Measurements from ENCODE around the gene FOXK1. TPM values are rescaled to one million over a fixed set of nuclear protein-coding genes. Genes with fewer than 3 reads are reported as not detected.
"Not testable (repeated sequence)": the region's sequence is repeated elsewhere in the genome, so short reads cannot be mapped to it uniquely, and the experiment has no call there.

The FOXK1 gene
- total and polyA plus RNA-seq, 7 donors = 1.8 to 47.1 (median 17.1) TPM

GRCh38 chr7:4683043-4683883, 1.2 kb downstream of the FOXK1 start:
- peak overlapping the region; percentile 76 to 98 (median 88) for H3K4me3 ChIP-seq
- H3K9me3 ChIP-seq = no peaks in the 10 kb centered on the region
- H3K36me3 ChIP-seq = no peaks in the 10 kb centered on the region
- peaks cover 0 to 51% (median 39%) of the 10 kb centered on the region in 4 donors for H3K4me1 ChIP-seq
- intact Hi-C loops (cut with DNase I) = loop anchor here (2.0 to 5.0 kb wide), 3 partner anchors 44 to 72 kb away; no protein-coding TSS in a partner anchor
- 2% methylated on average over 23 of the region's 23 CpGs for WGBS, 2 donors
- TF ChIP-seq POLR2A (IDR thresholded peaks at IDR 0.05) (no peak), EP300 (IDR thresholded peaks at IDR 0.05) (no peak), POLR2AphosphoS5 (IDR thresholded peaks at IDR 0.05) (no peak)
- TF ChIP-seq, protein P1, sequence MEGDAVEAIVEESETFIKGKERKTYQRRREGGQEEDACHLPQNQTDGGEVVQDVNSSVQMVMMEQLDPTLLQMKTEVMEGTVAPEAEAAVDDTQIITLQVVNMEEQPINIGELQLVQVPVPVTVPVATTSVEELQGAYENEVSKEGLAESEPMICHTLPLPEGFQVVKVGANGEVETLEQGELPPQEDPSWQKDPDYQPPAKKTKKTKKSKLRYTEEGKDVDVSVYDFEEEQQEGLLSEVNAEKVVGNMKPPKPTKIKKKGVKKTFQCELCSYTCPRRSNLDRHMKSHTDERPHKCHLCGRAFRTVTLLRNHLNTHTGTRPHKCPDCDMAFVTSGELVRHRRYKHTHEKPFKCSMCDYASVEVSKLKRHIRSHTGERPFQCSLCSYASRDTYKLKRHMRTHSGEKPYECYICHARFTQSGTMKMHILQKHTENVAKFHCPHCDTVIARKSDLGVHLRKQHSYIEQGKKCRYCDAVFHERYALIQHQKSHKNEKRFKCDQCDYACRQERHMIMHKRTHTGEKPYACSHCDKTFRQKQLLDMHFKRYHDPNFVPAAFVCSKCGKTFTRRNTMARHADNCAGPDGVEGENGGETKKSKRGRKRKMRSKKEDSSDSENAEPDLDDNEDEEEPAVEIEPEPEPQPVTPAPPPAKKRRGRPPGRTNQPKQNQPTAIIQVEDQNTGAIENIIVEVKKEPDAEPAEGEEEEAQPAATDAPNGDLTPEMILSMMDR (IDR thresholded peaks at IDR 0.05) = no peak
- peak overlapping the region; percentile 93 to 96 (median 94) for H3K27ac ChIP-seq
- H3K27me3 ChIP-seq = no peaks in the 10 kb centered on the region
- peak; percentile 74 for DNase-seq

DNA sequence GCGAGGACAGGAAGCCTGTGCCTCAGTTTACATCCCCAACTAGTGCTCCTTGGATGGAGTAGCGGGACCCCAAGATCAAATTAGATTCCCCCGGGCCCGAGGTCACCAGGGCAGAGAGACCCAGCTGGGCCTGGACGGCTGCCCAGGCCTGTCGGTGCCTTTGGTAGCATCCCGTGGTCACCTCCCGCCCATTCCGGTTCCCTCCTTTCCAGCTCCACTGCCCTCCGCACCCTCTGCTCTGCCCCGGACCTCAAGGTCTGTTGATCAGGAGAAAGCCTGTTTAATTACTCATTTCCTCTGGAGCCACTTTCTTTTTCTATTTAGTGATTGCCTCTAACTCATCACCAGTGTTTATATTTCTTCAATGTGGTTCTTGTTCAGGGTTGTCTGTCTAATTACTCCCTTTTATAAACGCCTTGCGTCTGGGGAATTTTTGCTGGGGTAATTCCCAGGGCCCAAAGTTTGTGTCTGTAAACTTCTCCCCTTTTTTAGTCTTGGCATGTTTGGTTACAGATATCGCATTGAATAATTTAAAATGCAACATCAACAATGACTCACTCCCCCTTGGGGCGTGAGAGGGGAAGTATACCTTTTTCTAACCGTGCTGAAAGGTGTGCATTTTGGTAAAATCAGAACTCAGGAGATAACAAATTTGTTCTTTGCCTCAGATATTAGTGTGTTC, 1.9 kb downstream of the FOXK1 start:
- Histone ChIP-seq H3K36me3 (no peaks in the 10 kb centered on the region), H3K27me3 (no peaks in the 10 kb centered on the region), H3K27ac (peak overlapping the region; percentile 93 to 96 (median 94)), H3K9me3 (no peaks in the 10 kb centered on the region), H3K4me1 (peaks cover 0 to 59% (median 46%) of the 10 kb centered on the region in 4 donors), H3K4me3 (peak overlapping the region; percentile 76 to 98 (median 88))
- 1% methylated on average over 16 of the region's 16 CpGs for WGBS, 2 donors
- DNase-seq = peak; percentile 83
- intact Hi-C loops (cut with DNase I) = loop anchor here (2.0 to 5.0 kb wide), 3 partner anchors 43 to 71 kb away; no protein-coding TSS in a partner anchor
- TF ChIP-seq, protein P1 (IDR thresholded peaks at IDR 0.05) = peak in 3 of 4 experiments; percentile 9 to 25 (median 16)
- TF ChIP-seq POLR2AphosphoS5 (IDR thresholded peaks at IDR 0.05) = peak in 2 of 4 donors; percentile 32 to 45
- no peak for TF ChIP-seq EP300 (IDR thresholded peaks at IDR 0.05)
- no peak for TF ChIP-seq POLR2A (IDR thresholded peaks at IDR 0.05)

DNA sequence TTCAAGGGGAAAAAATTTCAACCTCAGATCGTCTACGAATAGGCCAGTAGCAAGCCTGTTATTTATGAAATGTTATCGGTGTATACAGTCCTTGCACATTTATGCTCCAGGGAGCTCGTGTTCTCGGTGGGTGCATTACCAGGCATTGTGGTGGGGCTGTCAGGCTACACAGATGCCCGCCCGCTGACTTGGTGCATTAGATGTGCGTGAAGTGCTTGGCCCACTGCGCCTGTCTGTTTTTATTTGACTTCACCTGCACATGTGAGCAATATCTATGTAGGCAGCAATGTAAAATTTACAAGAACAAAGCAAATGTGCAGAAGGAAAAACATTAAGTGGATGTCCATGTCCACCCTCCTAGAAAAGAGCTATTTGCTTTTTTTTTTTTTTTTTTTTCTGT, 2.8 kb downstream of the FOXK1 start:
- Histone ChIP-seq H3K36me3 (no peaks in the 10 kb centered on the region), H3K4me1 (peaks cover 0 to 67% (median 55%) of the 10 kb centered on the region in 4 donors), H3K27ac (peak overlapping the region; percentile 93 to 96 (median 94)), H3K4me3 (peak overlapping the region in 3 of 4 donors; percentile 76 to 98 (median 83)), H3K9me3 (no peaks in the 10 kb centered on the region), H3K27me3 (no peaks in the 10 kb centered on the region)
- TF ChIP-seq POLR2A (IDR thresholded peaks at IDR 0.05) (no peak), POLR2AphosphoS5 (IDR thresholded peaks at IDR 0.05) (no peak), EP300 (IDR thresholded peaks at IDR 0.05) (no peak)
- TF ChIP-seq, protein P1 (IDR thresholded peaks at IDR 0.05) = no peak
- DNase-seq = no peak
- intact Hi-C loops (cut with DNase I) = loop anchor here (5.0 kb wide), 2 partner anchors 42 to 57 kb away; no protein-coding TSS in a partner anchor
- 56 to 63% methylated on average over 9 of the region's 9 CpGs for WGBS, 2 donors

DNA sequence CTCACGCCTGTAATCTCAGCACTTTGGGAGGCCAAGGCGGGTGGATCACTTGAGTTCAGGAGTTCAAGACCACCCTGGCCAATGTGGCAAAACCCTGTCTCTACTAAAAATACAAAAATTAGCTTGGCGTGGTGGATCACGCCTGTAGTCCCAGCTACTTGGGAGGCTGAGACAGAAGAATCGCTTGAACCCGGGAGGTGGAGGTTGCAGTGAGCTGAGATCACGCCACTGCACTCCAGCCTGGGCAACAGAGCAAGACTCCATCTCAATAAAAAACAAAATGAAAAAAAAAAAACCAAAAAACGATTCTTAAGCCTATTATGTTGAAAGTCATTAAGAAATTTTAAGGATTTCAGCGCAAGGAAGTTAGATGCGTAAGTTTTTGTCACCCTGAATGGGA, 3.6 kb downstream of the FOXK1 start:
- intact Hi-C loops (cut with DNase I); H3K9me3 ChIP-seq; H3K4me3 ChIP-seq; DNase-seq; H3K27me3 ChIP-seq; H3K36me3 ChIP-seq: not testable (repeated sequence)
- peaks cover 0 to 75% (median 63%) of the 10 kb centered on the region in 4 donors for H3K4me1 ChIP-seq
- WGBS, 2 donors = 92 to 93% methylated on average over 10 of the region's 10 CpGs
- peak overlapping the region; percentile 93 to 96 (median 94) for H3K27ac ChIP-seq

DNA sequence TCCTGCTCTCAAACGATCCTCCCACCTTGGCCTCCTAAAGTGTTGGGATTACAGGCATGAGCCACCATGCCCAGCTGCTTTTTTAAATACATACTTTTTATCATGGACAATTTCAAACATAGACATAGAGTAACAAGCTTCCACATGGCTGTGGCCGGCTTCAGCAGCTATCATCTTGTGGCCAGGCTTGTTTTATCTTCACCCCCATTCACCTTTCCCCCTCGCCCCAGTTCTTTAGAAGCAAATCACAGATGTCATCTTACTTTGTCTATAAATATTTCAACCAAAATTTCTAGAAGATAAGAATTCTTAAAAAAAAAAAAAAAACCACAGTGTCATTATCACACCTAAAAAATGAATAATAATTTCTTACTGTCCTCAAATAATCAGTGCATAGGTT, 5.9 kb downstream of the FOXK1 start:
- DNase-seq = no peak
- peaks cover 0 to 94% (median 83%) of the 10 kb centered on the region in 4 donors for H3K4me1 ChIP-seq

More for the DNA sequence above, 5.9 kb downstream of the FOXK1 start:
- Histone ChIP-seq H3K27me3 (no peaks in the 10 kb centered on the region), H3K9me3 (no peaks in the 10 kb centered on the region), H3K4me3 (no peak overlapping the region), H3K36me3 (no peaks in the 10 kb centered on the region), H3K27ac (peak overlapping the region in 2 of 4 donors; percentile 93 to 96)
- no peak for TF ChIP-seq POLR2A (IDR thresholded peaks at IDR 0.05)
- TF ChIP-seq EP300 (IDR thresholded peaks at IDR 0.05) = no peak
- TF ChIP-seq POLR2AphosphoS5 (IDR thresholded peaks at IDR 0.05) = no peak
- TF ChIP-seq, protein P1 (IDR thresholded peaks at IDR 0.05) = no peak
- 81 to 83% methylated on average over 3 of the region's 3 CpGs for WGBS, 2 donors
- intact Hi-C loops (cut with DNase I) = no loop called here

Measured in sigmoid colon (tissue), 7 donors.